Measurements from ENCODE around the gene LMCD1.

- TF ChIP-seq CHD2 (IDR thresholded peaks at IDR 0.05; ENCODE audit: low read length) (no peak), ASH2L (IDR thresholded peaks at IDR 0.05; ENCODE audit: low read length) (no peak), SRF (IDR thresholded peaks at IDR 0.05; ENCODE audit: low read depth, low read length) (no peak), CHD1 (IDR thresholded peaks at IDR 0.05; ENCODE audit: low read depth, low read length) (no peak), POLR2A (IDR thresholded peaks at IDR 0.05; ENCODE audit: control extremely low read depth in 1 of 2, low read depth in 2 of 2, low read length in 2 of 2) (no peak), TAF1 (IDR thresholded peaks at IDR 0.05; ENCODE audit: low read depth, low read length) (no peak), MAX (IDR thresholded peaks at IDR 0.05) (no peak), POLR2AphosphoS5 (IDR thresholded peaks at IDR 0.05; ENCODE audit: low read depth, low read length) (no peak), SP1 (IDR thresholded peaks at IDR 0.05; ENCODE audit: low read depth, low read length) (no peak)
- TF ChIP-seq, protein P1, sequence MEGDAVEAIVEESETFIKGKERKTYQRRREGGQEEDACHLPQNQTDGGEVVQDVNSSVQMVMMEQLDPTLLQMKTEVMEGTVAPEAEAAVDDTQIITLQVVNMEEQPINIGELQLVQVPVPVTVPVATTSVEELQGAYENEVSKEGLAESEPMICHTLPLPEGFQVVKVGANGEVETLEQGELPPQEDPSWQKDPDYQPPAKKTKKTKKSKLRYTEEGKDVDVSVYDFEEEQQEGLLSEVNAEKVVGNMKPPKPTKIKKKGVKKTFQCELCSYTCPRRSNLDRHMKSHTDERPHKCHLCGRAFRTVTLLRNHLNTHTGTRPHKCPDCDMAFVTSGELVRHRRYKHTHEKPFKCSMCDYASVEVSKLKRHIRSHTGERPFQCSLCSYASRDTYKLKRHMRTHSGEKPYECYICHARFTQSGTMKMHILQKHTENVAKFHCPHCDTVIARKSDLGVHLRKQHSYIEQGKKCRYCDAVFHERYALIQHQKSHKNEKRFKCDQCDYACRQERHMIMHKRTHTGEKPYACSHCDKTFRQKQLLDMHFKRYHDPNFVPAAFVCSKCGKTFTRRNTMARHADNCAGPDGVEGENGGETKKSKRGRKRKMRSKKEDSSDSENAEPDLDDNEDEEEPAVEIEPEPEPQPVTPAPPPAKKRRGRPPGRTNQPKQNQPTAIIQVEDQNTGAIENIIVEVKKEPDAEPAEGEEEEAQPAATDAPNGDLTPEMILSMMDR (IDR thresholded peaks at IDR 0.05; ENCODE audit: control extremely low read depth in 1 of 3, insufficient read depth in 1 of 3, low read depth in 1 of 3, low read length in 3 of 3) = no peak
- TF ChIP-seq, protein P2, sequence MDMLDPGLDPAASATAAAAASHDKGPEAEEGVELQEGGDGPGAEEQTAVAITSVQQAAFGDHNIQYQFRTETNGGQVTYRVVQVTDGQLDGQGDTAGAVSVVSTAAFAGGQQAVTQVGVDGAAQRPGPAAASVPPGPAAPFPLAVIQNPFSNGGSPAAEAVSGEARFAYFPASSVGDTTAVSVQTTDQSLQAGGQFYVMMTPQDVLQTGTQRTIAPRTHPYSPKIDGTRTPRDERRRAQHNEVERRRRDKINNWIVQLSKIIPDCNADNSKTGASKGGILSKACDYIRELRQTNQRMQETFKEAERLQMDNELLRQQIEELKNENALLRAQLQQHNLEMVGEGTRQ (IDR thresholded peaks at IDR 0.05; ENCODE audit: low read length) = no peak
These were observed 78.3 kb downstream of the LMCD1 start for GRCh38 chr3:8579943-8580342.

Measured in H1 (cell line).